Activated naive CD8-positive, alpha-beta T cell treated with anti-CD3 and anti-CD28 coated beads, Interleukin-2, amount 10 ng/mL, durations not matched to agents 7 days and 5 days (primary cell): ENCODE measurements around the gene SYNE2. TPM values are rescaled to one million over a fixed set of nuclear protein-coding genes. Genes with fewer than 3 reads are reported as not detected.

Source experiments
- ATAC-seq: fragments of 150-1000 bp; cut with Tn5 transposase; one replicate; pipeline ENCODE4 v1.10.0; 2021; ENCODE audit warnings: low read depth, moderate library complexity
- POLR2A ChIA-PET: fragments of 350-600 bp; sonication (Branson Sonifier 250); formaldehyde crosslinking; loops from one replicate; lab custom pipeline; 2021; ENCODE audit warnings: antibody characterized with exemption; lab: Charles Lee
- DNase-seq: peaks from one replicate; pipeline ENCODE4 v3.0.0; 2021
- H3K27ac Mint-ChIP-seq: one replicate; pipeline ENCODE4 v1.8.0; 2022; ENCODE audit warnings: mild to moderate bottlenecking, mixed read lengths
- H3K27me3 Mint-ChIP-seq: one replicate; pipeline ENCODE4 v1.8.0; 2022; ENCODE audit warnings: mild to moderate bottlenecking, moderate library complexity, mixed read lengths
- H3K36me3 Mint-ChIP-seq: one replicate; pipeline ENCODE4 v1.8.0; 2021; ENCODE audit warnings: mild to moderate bottlenecking, mixed read lengths
- H3K4me1 Mint-ChIP-seq: one replicate; pipeline ENCODE4 v1.8.0; 2021; ENCODE audit warnings: mixed read lengths
- H3K4me3 Mint-ChIP-seq: one replicate; pipeline ENCODE4 v1.8.0; 2022; ENCODE audit warnings: mild to moderate bottlenecking, moderate library complexity, mixed read lengths
- H3K9me3 Mint-ChIP-seq: one replicate; pipeline ENCODE4 v1.8.0; 2021; ENCODE audit warnings: mixed read lengths
- total RNA-seq, 2 experiments: library from RNA; stranded (reverse); gene quantifications; one replicate each; pipeline ENCODE4 v1.2.3, GENCODE V29; 2021

SYNE2 gene
- total RNA-seq, 2 experiments from 2014 or later: 233 to 245 TPM

- H3K4me1 Mint-ChIP-seq: peaks cover 46% of the 10 kb centered on the region
- H3K27me3 Mint-ChIP-seq: no peaks in the 10 kb centered on the region
- H3K27ac Mint-ChIP-seq: no peak overlapping the region
- ATAC-seq (no peak), DNase-seq (no peak)
- peaks cover 3% of the 10 kb centered on the region for H3K9me3 Mint-ChIP-seq
- no peak overlapping the region for H3K4me3 Mint-ChIP-seq
- POLR2A ChIA-PET: no interaction called here
- peaks cover 58% of the 10 kb centered on the region for H3K36me3 Mint-ChIP-seq
Measured at GRCh38 chr14:63904724-63905123, 51.9 kb downstream of the SYNE2 start.

GRCh38 chr14:63905370-63905769, 52.6 kb downstream of the SYNE2 start:
- Mint-ChIP-seq H3K4me3 (no peak overlapping the region), H3K36me3 (peaks cover 55% of the 10 kb centered on the region), H3K27ac (no peak overlapping the region), H3K9me3 (peaks cover 3% of the 10 kb centered on the region), H3K4me1 (peaks cover 44% of the 10 kb centered on the region), H3K27me3 (no peaks in the 10 kb centered on the region)
- DNase-seq (no peak), ATAC-seq (no peak)
- POLR2A ChIA-PET: no interaction called here

DNA sequence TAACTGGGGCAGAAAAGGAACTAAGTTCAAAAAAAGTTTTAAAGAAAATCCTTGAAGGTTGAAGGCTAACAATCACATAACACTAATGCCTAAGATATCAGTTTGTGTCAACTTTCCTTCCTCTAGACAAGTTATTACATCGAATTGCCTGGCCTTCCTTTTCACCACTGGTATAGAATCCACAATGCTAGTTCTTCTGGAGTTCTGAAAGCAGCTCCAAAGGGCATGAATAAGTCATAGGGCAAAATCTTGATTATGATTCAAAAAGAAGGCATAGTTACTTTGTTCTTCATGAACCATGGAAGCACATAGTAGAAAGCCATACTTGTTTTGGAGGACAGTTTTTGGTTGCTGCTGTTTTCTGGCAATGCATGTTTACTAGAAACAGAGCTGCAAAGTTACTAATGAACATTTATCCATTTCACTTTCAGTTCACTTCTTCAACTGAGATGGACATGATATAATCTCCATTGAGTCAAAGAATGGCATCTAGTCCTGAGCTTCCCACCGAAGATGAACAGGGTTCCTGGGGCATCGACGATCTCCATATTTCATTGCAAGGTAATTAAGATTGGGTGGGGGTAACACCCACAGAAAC, 56.0 kb downstream of the SYNE2 start:
- ATAC-seq (no peak), DNase-seq (no peak)
- H3K9me3 Mint-ChIP-seq: no peaks in the 10 kb centered on the region
- H3K4me1 Mint-ChIP-seq: peaks cover 34% of the 10 kb centered on the region
- H3K27me3 Mint-ChIP-seq: no peaks in the 10 kb centered on the region
- H3K36me3 Mint-ChIP-seq: peaks cover 59% of the 10 kb centered on the region
- H3K27ac Mint-ChIP-seq: peak overlapping the region; percentile 37
- POLR2A ChIA-PET: interaction anchor here (1.3 kb wide), 1 partner anchor 23 kb away, joined by 3 read pairs; no protein-coding TSS in a partner anchor
- H3K4me3 Mint-ChIP-seq: peak overlapping the region; percentile 65

GRCh38 chr14:63909984-63910383, 57.2 kb downstream of the SYNE2 start:
- Mint-ChIP-seq H3K36me3 (peaks cover 54% of the 10 kb centered on the region), H3K4me3 (no peak overlapping the region), H3K27ac (no peak overlapping the region), H3K4me1 (peaks cover 29% of the 10 kb centered on the region), H3K9me3 (no peaks in the 10 kb centered on the region), H3K27me3 (no peaks in the 10 kb centered on the region)
- ATAC-seq (no peak), DNase-seq (no peak)
- POLR2A ChIA-PET: no interaction called here

- Mint-ChIP-seq H3K36me3 (peaks cover 47% of the 10 kb centered on the region), H3K4me1 (peaks cover 23% of the 10 kb centered on the region), H3K27ac (peak overlapping the region; percentile 46), H3K27me3 (no peaks in the 10 kb centered on the region), H3K9me3 (no peaks in the 10 kb centered on the region), H3K4me3 (no peak overlapping the region)
- DNase-seq (no peak), ATAC-seq (no peak)
- POLR2A ChIA-PET: interaction anchor here (0.9 kb wide), 1 partner anchor 28 kb away, joined by 3 read pairs; no protein-coding TSS in a partner anchor
Measured at GRCh38 chr14:63910583-63911363, 58.0 kb downstream of the SYNE2 start.

GRCh38 chr14:63911404-63911803, 58.6 kb downstream of the SYNE2 start:
- POLR2A ChIA-PET: interaction anchor here (0.9 kb wide), 1 partner anchor 28 kb away, joined by 3 read pairs; no protein-coding TSS in a partner anchor
- Mint-ChIP-seq H3K4me1 (peaks cover 23% of the 10 kb centered on the region), H3K27me3 (no peaks in the 10 kb centered on the region), H3K36me3 (peaks cover 49% of the 10 kb centered on the region), H3K9me3 (no peaks in the 10 kb centered on the region), H3K27ac (no peak overlapping the region), H3K4me3 (no peak overlapping the region)
- no peak for DNase-seq
- ATAC-seq: no peak

DNA sequence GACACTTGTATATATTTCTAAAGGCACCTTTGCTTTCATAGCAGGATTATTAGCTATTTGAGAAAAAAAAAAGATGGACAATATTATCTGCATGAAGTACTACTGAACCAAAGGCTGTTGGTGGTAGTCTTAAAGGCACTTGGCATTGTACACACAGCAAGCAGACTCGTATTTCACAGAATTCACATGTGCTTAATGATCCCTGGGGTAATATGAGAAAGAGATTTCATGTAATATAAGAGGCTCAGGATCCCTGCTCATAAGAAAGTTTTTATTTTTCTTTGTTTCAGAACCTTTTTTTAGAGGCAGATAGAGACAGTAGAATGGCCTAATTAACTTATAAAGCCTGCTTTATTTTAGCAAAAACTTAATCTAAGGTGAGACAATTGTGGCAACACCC, 59.5 kb downstream of the SYNE2 start:
- H3K4me3 Mint-ChIP-seq: no peak overlapping the region
- ATAC-seq (no peak), DNase-seq (no peak)
- no peaks in the 10 kb centered on the region for H3K9me3 Mint-ChIP-seq
- POLR2A ChIA-PET: no interaction called here
- peaks cover 24% of the 10 kb centered on the region for H3K4me1 Mint-ChIP-seq
- H3K27ac Mint-ChIP-seq: no peak overlapping the region
- no peaks in the 10 kb centered on the region for H3K27me3 Mint-ChIP-seq
- peaks cover 44% of the 10 kb centered on the region for H3K36me3 Mint-ChIP-seq

DNA sequence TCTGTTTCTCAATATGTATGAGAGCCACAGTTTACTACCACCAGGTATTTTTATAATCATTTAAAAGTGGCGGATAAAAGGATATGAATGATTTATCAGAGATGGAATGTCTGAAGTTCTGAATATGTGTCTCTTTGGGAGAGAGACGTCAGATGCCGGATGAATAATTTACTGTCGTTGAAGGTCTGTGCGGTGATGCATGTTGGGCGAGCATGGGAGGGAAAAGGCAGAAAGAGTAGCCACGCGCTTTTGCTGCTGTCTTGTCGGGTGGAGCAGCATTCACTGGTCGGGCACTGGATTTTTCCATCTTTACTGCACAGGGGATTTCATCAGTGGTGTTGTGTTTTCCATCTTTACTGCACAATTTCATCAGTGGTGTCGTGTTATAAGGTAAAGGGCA, 65.6 kb downstream of the SYNE2 start:
- peaks cover 27% of the 10 kb centered on the region for H3K36me3 Mint-ChIP-seq
- H3K9me3 Mint-ChIP-seq: no peaks in the 10 kb centered on the region

GRCh38 chr14:63922696-63923421, 70.1 kb downstream of the SYNE2 start:
- Mint-ChIP-seq H3K4me1 (peaks cover 18% of the 10 kb centered on the region), H3K4me3 (peak overlapping the region; percentile 8), H3K27ac (peak overlapping the region; percentile 60), H3K36me3 (peaks cover 47% of the 10 kb centered on the region), H3K9me3 (peaks cover 12% of the 10 kb centered on the region), H3K27me3 (no peaks in the 10 kb centered on the region)
- ATAC-seq: peak; percentile 54
- DNase-seq: no peak
- POLR2A ChIA-PET: no interaction called here

More for the DNA sequence above, 65.6 kb downstream of the SYNE2 start:
- POLR2A ChIA-PET: no interaction called here
- H3K4me3 Mint-ChIP-seq: no peak overlapping the region
- no peaks in the 10 kb centered on the region for H3K27me3 Mint-ChIP-seq
- no peak for ATAC-seq
- peaks cover 14% of the 10 kb centered on the region for H3K4me1 Mint-ChIP-seq
- H3K27ac Mint-ChIP-seq: no peak overlapping the region
- DNase-seq: no peak

DNA sequence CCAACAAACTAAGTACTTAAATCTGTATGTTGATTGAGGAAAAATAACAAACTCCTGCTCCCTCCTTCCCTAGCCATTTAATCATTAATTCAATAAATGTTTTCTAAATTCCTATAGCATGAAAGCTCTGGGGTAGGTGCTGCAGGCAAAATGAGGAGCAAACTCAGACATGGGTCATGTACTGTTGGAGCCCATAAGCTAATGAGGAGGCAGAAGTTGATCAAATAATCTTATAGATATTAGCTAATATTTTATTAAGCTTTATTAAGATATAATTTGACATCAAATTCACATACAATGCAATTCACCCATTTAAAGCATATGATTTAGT, 70.6 kb downstream of the SYNE2 start:
- ATAC-seq (no peak), DNase-seq (no peak)
- Mint-ChIP-seq H3K36me3 (peaks cover 51% of the 10 kb centered on the region), H3K9me3 (peaks cover 12% of the 10 kb centered on the region), H3K27ac (no peak overlapping the region), H3K4me1 (peaks cover 21% of the 10 kb centered on the region), H3K27me3 (no peaks in the 10 kb centered on the region), H3K4me3 (no peak overlapping the region)
- POLR2A ChIA-PET: no interaction called here

DNA sequence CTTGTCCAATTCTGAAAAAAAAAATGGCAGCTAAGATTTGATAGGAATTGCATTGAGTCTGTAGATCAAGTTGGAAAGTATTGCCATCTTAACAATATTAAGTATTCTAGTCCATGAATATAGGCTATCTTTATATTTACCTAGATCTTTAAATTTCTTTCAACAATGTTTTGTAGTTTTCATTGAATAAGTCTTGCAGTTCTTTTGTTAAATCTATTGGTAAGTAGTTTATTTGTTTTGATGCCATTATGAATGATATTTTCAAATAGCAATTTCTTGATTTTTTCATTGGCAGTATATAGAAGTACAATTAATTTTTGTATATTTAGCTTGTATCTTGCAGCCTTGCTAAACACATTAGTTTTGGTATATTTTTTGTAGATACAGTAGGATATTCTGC, 71.6 kb downstream of the SYNE2 start:
- no peak for ATAC-seq

GRCh38 chr14:63926641-63927040, 73.8 kb downstream of the SYNE2 start:
- peaks cover 12% of the 10 kb centered on the region for H3K9me3 Mint-ChIP-seq
- POLR2A ChIA-PET: no interaction called here
- ATAC-seq: no peak
- H3K4me1 Mint-ChIP-seq: peaks cover 21% of the 10 kb centered on the region
- H3K27me3 Mint-ChIP-seq: no peaks in the 10 kb centered on the region
- H3K36me3 Mint-ChIP-seq: peaks cover 53% of the 10 kb centered on the region
- no peak for DNase-seq
- H3K4me3 Mint-ChIP-seq: no peak overlapping the region
- no peak overlapping the region for H3K27ac Mint-ChIP-seq

More for the DNA sequence above, 71.6 kb downstream of the SYNE2 start:
- Mint-ChIP-seq H3K27me3 (no peaks in the 10 kb centered on the region), H3K36me3 (peaks cover 49% of the 10 kb centered on the region), H3K4me3 (no peak overlapping the region), H3K9me3 (peaks cover 12% of the 10 kb centered on the region), H3K4me1 (peaks cover 21% of the 10 kb centered on the region), H3K27ac (no peak overlapping the region)
- POLR2A ChIA-PET: interaction anchor here (0.7 kb wide), 2 partner anchors 10 to 284 kb away, joined by 4 to 9 read pairs; no protein-coding TSS in a partner anchor
- no peak for DNase-seq

DNA sequence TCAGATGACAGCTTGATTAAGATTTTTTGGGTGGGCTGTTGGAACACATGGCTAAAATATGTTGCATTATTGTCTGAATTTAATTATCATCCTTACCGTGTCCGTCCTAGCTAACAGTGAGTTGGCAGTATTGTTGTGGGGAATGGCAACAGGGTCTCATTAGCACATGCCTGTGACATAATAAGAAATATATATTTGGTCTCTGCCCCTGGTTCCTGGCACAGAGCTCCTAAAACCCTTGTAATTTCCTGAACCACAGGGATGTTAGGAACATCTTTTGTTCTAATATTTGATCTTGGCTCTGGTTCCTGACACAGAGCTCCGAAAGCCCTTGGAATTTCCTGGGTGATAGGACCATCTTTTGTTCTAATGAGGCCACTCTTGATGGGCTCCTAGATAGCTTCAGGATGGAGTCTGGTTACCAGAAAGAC, 76.0 kb downstream of the SYNE2 start:
- H3K9me3 Mint-ChIP-seq: peaks cover 12% of the 10 kb centered on the region
- H3K27me3 Mint-ChIP-seq: no peaks in the 10 kb centered on the region
- peaks cover 45% of the 10 kb centered on the region for H3K36me3 Mint-ChIP-seq
- no peak for ATAC-seq
- no peak overlapping the region for H3K4me3 Mint-ChIP-seq
- DNase-seq: no peak
- H3K27ac Mint-ChIP-seq: no peak overlapping the region
- POLR2A ChIA-PET: interaction anchor here (1.0 to 1.6 kb wide), 2 partner anchors 10 to 12 kb away, joined by 3 read pairs; no protein-coding TSS in a partner anchor
- peaks cover 25% of the 10 kb centered on the region for H3K4me1 Mint-ChIP-seq
